HPDE6-E6E7 (cell line): ENCODE data around the gene MAPKAP1.
A peak's percentile ranks its signal among the peaks of the same experiment; 100 is the strongest.

Experiments used
- DNase-seq: peaks from one replicate; pipeline ENCODE4 v3.0.0; 2011; ENCODE audit warnings: missing footprints; ENCODE audit errors: extremely low spot score

The MAPKAP1 gene

DNA sequence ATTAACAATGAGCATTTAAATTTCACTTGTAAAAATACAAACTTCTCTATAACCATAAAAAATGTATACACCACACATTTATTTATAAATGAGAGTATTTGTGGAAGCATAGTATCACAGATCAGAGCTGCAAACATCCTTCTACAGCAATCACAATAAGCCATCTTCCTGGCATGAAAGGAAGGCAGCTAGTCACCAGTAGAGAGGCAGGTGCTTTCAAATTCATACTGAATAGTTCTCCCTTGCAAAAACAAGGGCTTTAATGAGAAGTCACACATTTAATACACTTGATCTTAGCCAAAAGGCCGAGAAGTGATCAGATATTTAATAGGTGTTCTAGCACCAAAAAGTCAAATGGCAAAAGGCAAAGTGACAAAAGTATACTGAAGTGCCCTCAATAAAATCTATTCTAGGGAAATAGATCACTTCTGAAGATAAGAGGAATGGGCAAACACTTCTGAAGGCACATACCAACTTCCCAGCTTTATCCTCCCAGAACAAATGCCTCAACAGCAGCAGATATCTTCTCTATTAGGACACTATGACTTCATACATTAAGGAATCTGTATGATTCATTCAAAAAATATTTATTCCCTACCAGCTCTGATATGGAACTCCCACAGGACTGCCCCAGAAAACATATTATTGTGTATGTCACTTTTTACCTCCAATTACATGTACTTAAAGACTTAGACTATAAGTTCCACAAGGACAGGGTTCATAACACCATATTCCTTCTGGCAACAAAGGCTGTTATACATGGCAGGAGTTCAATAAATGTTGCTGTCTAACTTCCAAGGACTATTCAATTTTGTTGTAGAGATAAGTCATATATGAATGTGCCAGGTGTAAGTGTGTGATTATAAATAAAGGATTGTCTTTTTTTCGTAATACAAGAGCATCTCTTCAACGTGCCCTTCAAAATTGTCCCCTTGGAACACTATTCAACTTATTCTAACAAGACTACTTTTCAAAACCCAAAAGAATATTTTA is 31.7 kb downstream of the MAPKAP1 start:
- peak; percentile 27 for DNase-seq

DNA sequence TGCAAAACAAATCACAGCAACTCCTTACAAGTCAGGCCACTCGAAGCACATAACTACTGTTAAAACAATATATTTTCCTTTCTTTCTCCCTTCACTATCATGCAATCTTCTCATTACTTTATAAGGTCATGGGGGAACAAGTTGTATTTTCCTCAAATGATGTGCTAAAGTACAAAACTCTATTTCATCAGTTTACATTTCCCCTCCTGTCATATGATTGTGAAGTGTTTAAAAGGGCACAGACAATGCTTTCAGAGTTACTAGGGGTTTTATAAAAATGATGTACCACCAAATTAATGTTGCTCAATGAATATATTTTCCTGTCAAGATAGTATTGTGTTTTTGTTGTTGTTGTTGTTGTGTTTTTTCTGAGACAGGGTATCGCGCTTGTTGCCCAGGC is 34.1 kb downstream of the MAPKAP1 start:
- no peak for DNase-seq

DNA sequence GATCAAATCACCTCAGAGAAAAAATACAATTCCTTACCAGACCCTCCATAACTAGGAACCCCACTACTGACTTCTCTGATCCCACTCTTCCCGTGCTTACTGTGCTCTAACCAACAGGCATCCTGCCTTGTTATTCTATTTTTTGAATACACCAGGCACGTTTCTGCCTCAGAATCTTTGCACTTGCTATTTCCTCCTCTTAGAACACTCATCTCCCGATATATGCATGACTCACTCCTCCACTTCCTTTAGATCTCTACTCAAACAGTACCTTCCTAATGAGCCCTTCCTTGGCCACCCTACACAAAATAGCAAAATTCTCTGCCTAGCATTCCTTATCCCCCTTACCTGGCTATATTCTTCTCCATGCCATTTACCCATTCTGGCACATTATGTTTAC is 43.9 kb downstream of the MAPKAP1 start:
- DNase-seq: peak; percentile 76

DNA sequence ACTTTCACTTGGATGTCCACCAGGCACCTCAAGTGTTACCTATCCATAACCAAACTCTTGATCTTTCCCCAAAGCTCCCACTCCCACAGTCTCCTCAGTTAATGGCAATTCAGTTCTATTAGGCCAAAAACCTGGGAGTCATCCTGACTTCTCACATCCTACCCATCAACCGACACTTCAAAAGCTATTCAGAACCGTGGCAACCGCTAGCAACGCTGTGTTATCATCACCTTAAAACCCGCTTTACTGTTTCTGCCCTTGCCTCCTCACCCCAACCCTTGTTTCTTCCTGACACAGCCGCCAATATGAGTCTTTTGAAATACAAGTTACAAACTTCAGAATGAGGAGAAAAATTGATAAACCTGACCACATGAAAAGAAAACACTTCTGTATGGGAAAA is 46.5 kb downstream of the MAPKAP1 start:
- no peak for DNase-seq

DNA sequence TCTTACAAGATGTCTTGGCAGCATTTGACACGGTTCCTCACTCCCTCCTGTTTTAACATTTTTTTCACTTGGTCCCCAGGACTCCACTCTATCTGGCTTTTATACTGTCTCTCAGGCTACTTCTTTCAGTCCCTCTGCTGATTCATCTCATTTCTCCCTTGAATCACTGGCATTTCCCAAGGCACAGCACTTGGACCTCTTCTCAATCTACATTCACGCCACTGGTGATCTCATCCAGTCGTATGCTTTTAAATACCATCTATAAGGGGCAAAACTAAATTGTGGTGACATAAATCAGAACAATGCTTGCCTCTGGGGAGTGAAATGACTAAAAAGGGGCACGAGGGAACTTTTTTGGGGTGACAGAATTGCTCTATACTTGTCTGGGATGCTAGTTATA is 47.1 kb downstream of the MAPKAP1 start:
- no peak for DNase-seq

DNA sequence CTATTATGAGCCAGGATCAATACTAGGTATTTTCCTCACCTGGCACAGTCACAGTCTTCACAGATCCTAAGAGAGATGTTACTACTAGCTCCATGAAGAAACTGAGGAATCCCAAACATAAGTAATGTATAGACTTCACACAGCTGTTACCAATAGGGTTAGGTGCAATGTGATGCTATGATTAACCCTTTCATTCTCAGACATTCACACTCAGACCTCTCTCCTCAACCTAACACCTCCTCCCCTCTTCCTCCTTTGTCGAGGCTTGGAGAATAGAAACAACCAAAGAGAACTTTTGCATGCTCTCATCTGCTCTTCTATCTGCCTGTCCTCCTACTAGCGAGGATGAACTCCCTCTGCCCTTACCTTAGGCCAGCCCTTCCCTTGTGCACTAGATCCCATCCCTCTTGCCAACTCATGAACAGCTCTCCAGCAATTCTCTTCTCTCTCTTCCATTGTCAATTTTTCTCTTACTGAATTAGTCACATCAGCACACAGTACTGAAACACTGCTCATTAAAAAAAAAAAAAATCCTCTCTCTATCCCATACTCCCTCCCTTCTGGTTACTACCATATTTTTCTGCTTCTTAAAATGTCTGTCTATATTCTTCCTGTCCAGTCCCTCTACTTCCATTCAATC is 47.7 kb downstream of the MAPKAP1 start:
- DNase-seq: no peak

DNA sequence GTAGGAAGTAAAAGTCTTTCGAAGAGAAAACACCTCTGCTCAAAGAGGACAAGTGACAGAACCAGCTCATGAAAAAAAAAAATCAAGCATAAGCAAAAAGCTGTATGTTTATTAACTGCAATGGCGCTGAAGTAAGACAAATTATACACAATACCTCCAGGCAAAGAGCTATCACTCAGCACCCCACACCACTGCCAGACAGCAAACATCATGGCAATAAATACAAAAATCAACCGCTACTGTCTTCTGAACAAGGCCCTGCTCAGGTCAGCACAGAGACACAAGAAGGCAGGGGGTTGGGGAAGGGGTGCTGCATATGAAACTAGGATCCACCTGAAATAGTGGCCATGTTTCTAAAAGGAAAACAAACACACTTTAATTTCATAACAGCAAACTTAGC is 50.4 kb downstream of the MAPKAP1 start:
- no peak for DNase-seq

DNA sequence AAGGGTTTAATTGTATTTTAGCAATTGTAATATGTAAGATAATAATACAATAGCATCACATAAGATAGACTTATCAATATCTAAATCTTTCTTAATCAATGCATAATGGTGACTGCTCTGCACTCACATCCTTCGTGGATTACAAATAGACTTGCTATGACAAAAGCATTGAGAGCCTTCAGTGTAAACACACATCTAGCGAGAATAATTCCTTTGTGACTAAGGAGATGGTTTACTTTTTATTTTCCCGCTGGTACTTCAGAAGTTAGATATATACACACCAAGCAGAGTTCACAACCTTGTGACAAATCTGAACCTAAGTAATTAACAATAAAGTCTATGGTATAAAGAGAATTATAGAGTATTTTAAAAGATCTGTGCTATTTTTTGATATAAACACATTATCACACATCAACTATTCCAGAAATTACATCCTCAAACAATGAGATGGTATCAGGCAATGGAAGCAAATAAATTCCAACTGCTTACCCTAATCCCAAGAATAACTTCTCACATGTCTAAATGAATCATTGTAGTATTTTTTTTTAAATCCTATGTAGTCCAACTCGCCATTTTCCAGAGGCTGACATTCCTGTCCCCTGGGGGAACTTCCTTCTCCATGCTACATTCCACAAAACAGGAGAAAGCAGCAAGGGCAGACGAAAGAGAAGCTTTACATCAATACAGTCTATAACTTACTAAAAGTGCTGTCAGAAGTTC is 51.2 kb downstream of the MAPKAP1 start:
- DNase-seq: no peak

DNA sequence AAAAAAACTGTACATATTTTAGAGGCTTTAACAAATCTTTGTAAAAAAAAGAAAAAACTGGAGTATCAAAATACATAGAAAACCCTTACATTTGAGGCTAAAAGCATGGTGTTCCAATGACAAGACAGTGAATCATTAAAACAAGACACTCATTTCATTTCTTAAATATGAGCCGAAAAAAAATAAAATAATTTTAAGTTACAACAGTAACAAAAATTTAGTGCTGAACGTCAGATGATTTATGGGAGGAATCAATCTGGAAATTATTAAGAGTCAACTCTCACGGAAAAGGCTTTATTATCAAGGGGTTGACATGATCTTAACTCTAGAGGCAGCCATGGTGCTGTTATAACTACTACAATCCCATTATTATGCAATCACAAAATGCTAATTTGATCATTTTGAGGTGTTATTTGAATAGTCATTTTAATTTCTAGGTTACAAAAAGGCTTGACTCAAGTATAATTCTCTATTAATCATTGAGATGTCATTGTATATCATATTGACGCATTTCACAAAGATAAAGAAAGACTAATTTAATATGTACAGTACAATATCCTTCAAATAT is 51.9 kb downstream of the MAPKAP1 start:
- no peak for DNase-seq

DNA sequence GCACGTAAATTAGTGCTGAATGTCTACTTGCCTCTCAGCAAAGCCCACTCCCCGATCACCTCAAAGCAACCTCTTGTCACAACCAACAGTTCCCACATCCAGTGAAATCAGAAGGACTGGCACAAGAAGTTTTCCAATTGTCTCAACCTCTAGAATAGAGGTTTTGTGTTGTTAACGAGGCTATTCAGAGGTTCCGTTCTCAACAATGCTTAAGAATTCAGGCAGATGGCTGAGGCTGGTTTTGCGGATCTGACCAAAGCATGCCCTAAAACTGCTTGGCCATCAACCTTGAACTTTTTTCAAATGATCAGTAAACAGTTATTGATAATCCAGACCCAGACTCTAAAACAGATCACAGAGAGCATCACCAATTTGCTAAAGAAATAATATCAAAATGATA is 52.9 kb downstream of the MAPKAP1 start:
- DNase-seq: no peak

DNA sequence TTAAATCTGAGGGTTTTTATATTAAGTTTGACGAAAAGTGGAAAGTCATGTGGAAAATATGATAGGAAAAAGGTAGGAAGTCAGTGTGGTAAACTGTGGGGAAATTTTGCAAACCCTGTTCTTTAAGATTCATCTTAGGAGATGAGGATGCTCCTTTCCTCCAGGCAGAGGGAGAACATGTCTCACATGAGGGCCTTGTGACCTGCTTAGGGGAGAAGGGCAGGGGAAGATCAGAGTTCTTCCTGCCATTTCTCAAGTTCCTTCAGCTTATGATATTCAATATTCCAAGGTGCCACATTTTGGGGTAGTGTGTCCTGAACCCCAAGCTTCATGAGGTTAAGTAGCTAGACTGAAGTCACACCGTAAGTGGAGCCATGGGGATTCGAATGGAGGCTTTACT is 53.7 kb downstream of the MAPKAP1 start:
- no peak for DNase-seq

DNA sequence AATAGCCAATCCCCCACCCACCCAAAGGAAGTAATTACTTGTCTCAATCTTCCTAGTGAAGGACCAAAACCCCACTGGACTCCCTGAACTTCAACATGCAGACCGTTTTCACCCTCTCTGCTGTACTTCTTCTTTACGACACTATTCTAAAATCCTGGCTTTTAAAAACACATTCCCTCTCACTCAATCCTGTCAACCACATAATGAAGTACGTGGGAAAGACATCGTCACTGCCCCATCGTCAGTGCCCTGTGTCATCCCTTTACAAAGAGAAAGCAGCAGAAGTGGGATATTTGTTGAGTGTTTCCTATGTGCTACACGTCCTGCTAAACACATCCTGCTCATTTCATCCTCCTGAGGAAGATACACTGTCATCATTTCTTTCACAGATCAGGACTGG is 54.2 kb downstream of the MAPKAP1 start:
- DNase-seq: no peak

DNA sequence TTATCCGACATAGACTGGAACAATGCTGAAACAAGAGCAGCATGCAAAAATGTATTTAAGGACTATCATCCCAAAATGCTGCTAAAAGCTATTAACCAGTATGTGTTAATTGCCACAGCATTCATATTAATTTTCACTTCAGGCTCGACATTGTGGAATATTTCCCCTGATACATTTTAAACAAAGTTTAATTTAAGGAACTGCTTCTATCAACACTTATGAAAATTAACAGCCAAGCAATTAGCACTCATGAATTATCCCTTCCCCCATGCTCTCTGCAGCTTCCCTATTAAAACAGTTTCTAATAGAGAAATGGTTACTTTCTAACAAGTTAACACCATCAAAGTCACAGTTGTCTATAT is 54.8 kb downstream of the MAPKAP1 start:
- no peak for DNase-seq

DNA sequence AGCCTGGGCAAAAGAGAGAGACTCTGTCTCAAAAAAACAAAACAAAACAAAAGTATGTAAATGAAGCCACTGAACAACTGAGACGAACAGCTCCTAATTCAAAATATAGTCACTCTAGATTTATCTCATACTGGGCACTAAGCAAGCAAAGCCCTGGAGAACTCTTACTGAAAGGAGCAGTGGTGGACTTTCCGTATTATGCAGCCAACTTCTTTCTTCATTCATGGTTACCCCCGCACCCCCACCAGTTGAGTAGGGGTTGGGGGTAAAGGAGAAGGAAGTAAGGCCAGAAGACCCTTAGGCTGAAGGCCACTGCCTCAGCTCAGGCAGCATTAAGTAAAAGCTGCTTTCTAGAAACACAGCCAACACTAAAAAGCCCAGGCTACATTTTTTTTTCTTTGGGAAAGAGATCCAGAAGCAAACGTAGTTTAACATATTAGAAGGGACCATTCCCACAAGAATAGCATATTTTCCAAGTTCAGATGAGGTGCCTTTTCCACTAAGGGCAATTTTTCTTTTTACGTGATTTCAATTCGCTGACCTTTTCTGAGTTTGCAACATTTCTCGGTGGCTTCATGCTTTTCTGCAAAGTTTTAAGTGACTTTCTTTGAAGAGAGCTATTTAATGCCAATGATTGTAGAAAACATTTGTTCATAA is 55.3 kb downstream of the MAPKAP1 start:
- no peak for DNase-seq

DNA sequence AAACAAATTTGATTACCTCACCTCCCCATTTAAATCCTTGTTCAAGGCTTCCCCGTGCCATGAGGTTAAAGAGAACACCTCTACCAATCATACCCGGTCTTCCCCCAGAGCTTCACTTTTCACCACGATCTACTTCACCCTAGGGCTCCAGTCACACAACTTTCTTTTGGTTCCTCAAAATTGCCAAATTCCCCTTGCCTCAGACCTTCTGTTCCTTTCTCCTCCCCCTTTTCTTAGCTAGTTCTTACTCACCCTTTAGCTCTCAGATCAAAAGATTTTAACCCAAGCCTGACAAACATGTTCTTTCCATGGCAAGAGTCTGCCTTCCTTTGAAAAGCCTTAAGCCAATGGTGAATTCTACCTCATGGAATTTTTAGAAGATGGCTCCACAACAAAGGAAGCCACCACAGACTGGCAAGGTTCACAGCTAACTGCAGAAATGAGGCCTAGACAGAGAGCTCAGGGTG is 56.7 kb downstream of the MAPKAP1 start:
- peak; percentile 26 for DNase-seq

DNA sequence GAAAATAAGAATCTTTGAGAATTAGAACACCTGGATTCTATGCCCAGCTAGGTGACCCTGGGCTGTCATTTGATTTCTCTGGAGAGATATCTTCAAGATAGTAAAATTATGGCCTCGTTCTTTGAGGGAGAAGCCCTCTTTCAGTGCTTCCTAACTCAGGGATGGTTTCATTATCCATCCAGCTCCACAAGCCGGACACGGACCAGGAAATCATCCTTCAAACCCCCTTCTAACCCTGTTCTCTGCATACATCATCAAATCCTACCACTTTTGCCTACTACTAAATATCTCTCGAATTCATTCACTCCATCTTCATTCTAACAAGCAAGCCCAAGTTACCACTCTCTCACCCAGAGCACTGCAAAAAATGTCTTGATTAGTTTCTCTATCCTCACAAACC is 57.2 kb downstream of the MAPKAP1 start:
- no peak for DNase-seq

DNA sequence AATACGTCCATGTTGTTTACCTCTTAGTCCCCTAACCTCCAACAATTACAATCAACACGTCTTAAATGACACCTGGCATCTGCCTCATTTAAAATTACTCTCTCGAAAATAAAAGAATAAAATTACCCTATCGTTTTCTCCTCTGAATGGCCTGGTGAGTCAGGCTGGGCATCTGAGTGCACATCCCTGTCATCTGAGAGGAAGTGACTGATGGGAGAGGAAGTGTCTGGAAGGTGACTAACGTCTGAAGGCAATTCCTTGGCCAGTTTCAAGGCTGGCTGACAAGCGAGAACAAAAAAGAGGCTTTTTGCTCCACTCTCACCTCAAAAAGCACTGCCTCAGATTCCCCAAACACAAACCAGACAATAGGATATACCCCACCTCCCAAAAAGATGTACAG is 57.7 kb downstream of the MAPKAP1 start:
- peak; percentile 91 for DNase-seq

DNA sequence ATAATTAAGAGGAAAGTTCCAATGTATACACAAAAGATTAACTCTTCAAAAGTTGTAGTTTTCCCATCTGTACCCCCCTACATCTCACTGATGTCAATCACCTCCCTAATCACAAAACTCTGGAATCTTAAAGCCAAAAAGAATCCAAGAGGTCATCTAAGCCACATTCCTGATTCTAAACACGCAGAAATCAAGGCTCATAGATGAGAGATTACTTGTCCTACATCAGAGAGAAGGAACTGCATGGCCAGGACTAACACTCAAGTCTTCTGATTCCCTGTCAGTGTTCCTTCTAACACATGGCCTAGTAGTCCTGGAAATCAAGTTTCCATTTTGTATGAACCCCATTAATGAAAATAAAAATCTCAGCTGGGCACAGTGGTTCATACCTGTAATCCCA is 58.7 kb downstream of the MAPKAP1 start:
- no peak for DNase-seq

DNA sequence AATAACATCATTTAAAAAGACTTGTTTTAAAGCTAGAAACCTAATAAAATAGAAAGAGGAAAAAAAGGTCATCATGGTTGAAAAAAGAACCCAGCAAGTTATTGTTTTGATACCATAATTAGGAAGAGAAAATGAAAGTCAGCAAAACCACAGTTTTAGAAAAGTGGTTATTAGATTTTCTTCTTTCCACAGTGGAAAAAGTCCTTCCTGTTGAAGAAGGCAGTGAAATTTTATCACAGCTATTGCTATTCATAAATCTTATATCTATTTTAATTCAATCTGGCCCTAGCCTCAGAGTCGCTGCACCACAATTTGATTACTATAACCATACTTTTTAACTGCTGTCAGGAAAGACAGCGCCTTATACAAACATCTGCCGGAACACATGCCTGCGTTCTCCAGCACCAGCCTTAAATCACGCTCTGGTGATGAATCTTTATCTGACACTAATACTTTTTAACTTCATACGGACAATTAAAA is 60.3 kb downstream of the MAPKAP1 start:
- DNase-seq: no peak

DNA sequence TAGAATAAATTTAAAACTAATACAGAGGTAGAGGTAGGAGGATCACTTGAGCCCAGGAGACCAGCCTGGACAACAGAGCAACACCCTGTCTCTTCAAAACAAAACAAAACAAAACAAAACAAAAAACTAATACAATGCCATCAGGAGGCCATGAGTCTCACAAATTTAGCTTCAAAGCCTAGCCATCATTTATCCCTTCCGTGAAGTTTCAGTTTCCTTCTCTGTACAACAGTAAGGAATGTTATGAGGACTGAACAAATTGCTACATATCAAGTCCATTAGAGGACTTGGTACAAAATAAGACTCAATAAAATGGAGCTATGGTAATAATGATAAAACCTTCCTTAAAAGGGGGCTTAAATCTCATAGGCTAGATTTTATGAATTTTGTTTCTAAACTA is 60.8 kb downstream of the MAPKAP1 start:
- no peak for DNase-seq

DNA sequence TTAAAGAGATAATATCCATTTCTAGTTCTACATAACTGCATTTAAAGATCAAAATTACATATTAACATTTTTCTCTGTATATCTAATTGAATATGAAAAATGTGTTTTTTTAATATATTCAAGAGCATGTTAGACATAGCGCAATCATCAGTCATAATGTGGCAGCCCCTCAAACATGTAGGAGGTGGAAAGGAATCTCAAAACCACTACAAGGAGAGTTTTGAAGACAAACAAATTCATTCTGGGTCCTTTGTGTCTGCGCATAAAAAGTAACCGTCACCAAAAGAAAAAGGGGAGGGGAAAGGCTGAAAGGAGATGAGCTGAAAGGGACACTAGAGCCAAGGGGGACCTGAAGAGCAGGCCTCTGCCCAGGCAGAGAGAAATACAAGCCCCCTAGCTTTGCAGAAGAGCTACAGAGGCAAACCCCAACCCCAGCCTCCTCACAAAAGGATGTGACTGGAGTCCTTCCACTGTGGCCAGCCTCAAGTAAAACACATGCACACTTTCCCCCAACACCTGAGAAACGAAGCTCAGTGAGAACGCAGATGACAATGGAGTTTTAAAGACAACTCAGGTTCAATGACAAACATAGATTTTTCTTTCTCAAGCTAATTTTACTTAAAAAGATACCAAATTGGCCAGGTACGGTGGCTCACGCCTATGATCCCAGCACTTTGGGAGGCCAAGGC is 62.0 kb downstream of the MAPKAP1 start:
- DNase-seq: no peak
